Spleen (tissue), 11 donors: ENCODE results near the gene TTI1. TPM values are rescaled to one million over a fixed set of nuclear protein-coding genes. Genes with fewer than 3 reads are reported as not detected.
A peak's percentile ranks its signal among the peaks of the same experiment; 100 is the strongest.

Experiments
- DNase-seq: peaks from one replicate; pipeline ENCODE4 v3.0.0-alpha.2; 2020
- H3K27ac ChIP-seq, 8 donors: fragments of 200-600 bp; sonication (generic) in 7 of 8; 1 replicate in 4 of 8; 2 replicates in 4 of 8; pipeline versions ENCODE4 v1.5.0 to v1.8.0; 2016 to 2021; ENCODE audit warnings: inconsistent platforms in 4 of 8, mild to moderate bottlenecking in 4 of 8, moderate library complexity in 1 of 8
- H3K27me3 ChIP-seq, 7 donors: fragments of 200-600 bp; sonication (generic) in 6 of 7; replicated peaks in 1 of 7; 1 replicate in 4 of 7; 2 replicates in 3 of 7; pipeline versions ENCODE4 v1.5.0 to v1.8.0; 2016 to 2021; ENCODE audit warnings: inconsistent platforms in 3 of 7, mild to moderate bottlenecking in 1 of 7
- H3K36me3 ChIP-seq, 6 donors: fragments of 200-600 bp; sonication (generic) in 5 of 6; 1 replicate in 4 of 6; 2 replicates in 2 of 6; pipeline versions ENCODE4 v1.5.0 to v1.8.0; 2016 to 2021; ENCODE audit warnings: inconsistent platforms in 2 of 6
- H3K4me1 ChIP-seq, 6 donors: fragments of 200-600 bp; sonication (generic) in 5 of 6; 1 replicate in 3 of 6; 2 replicates in 3 of 6; pipeline versions ENCODE4 v1.5.0 to v1.8.0; 2016 to 2021; ENCODE audit warnings: inconsistent platforms in 3 of 6
- H3K4me3 ChIP-seq, 8 donors: fragments of 200-600 bp; sonication (generic) in 7 of 8; 1 replicate in 4 of 8; 2 replicates in 4 of 8; pipeline versions ENCODE4 v1.5.0 to v1.8.0; 2016 to 2021; ENCODE audit warnings: inconsistent platforms in 4 of 8, mild to moderate bottlenecking in 4 of 8, moderate library complexity in 2 of 8
- H3K9me3 ChIP-seq, 8 donors: fragments of 200-600 bp; sonication (generic) in 7 of 8; 1 replicate in 4 of 8; 2 replicates in 4 of 8; pipeline versions ENCODE4 v1.5.0 to v1.8.0; 2016 to 2021; ENCODE audit warnings: inconsistent platforms in 4 of 8
- CTCF ChIP-seq, 11 experiments: fragments of 200-600 bp in 7 of 11; fragments of 450-650 bp in 4 of 11; sonication (generic) in 4 of 11; IDR thresholded peaks in 8 of 11; conservative IDR thresholded peaks in 3 of 11; 1 replicate in 7 of 11; 2 replicates in 4 of 11; pipeline versions ENCODE4 v1.4.0 to v1.8.0; 2016 to 2021; ENCODE audit warnings: antibody characterized with exemption in 11 of 11, inconsistent platforms in 4 of 11, mild to moderate bottlenecking in 1 of 11
- POLR2A ChIP-seq, 3 donors: fragments of 450-650 bp; IDR thresholded peaks; one replicate each; pipeline ENCODE4 v1.5.1; 2017; ENCODE audit warnings: antibody characterized with exemption in 3 of 3, mild to moderate bottlenecking in 1 of 3
- POLR2AphosphoS5 ChIP-seq, 3 donors: sonication (generic); formaldehyde crosslinking; IDR thresholded peaks; one replicate each; pipeline ENCODE4 v1.5.1; 2017; ENCODE audit warnings: antibody characterized with exemption in 3 of 3
- WGBS, 5 donors: extraction: QIAGEN DNeasy Blood & Tissue Kit in 3 of 5; methylation state at CpG; one replicate each; pipeline versions ENCODE4 v1.1.5 to v1.1.7; 2013 to 2018; 5-methylcytosine and 5-hydroxymethylcytosine counted together
- intact Hi-C: fragments of 100-400 bp; cut with DNase I; formaldehyde crosslinking; loops from one replicate; pipeline ENCODE4 v1.15.0; 2023; ENCODE audit warnings: low total_unique reads
- polyA plus RNA-seq, 3 donors: library from polyadenylated mRNA; stranded (reverse); fragments of 200-250 nt; gene quantifications; one replicate each; pipeline ENCODE4 v1.2.1, GENCODE V29; 2013
- total RNA-seq, 7 donors: library from RNA; depleted of rRNA in 3 of 7; stranded (reverse); fragments of >200 nt in 3 of 7; fragmentation: NEBNext Ultra II Directional in 4 of 7; extraction: Animal tissue kit (Norgen Biotek cat#: 25700) in 4 of 7; gene quantifications; one replicate each; pipeline versions ENCODE4 v1.1.0 to v1.2.1, GENCODE V29; 2016 to 2021
- donor health status: healthy with polysubstance abuse.
- donor health status: DM: no; HTN: no; CAD: no; lungs with moderate emphysema.
- donor health status: DM: no; HTN: no; CAD: no.
- donor health status: Bipolar disorder and iron deficiency.
- donor health status: healthy.
- donor health status: DM: no; HTN: no; CAD: no.
- donor health status: DM: yes; HTN: yes; CAD: no.

TTI1 gene
- total and polyA plus RNA-seq, 10 donors: 5.9 to 25.2 (median 19.1) TPM

- Histone ChIP-seq H3K4me1 (peaks cover 12 to 41% (median 26%) of the 10 kb centered on the region in 6 donors), H3K27me3 (no peaks in the 10 kb centered on the region), H3K4me3 (no peak overlapping the region), H3K36me3 (peaks cover 3 to 82% (median 60%) of the 10 kb centered on the region in 6 donors), H3K9me3 (no peaks in the 10 kb centered on the region), H3K27ac (no peak overlapping the region)
- no peak for DNase-seq
- 79 to 91% (median 85%) methylated on average over 4 of the region's 4 CpGs for WGBS, 5 donors
- TF ChIP-seq POLR2AphosphoS5 (IDR thresholded peaks at IDR 0.05) (no peak), POLR2A (IDR thresholded peaks at IDR 0.05) (no peak), CTCF (IDR thresholded peaks at IDR 0.05 in 8 of 11, conservative IDR thresholded peaks at IDR 0.05 in 3 of 11) (no peak)
- intact Hi-C loops: loop anchor here (5.0 to 10.0 kb wide), 2 partner anchors 80 to 427 kb away; no protein-coding TSS in a partner anchor
Measured at GRCh38 chr20:37994512-37994911, 38.7 kb downstream of the TTI1 start.

GRCh38 chr20:37992802-37993409 is 40.4 kb downstream of the TTI1 start:
- Histone ChIP-seq H3K27ac (peak overlapping the region in 1 of 8 donors; percentile 15), H3K4me3 (no peak overlapping the region), H3K9me3 (no peaks in the 10 kb centered on the region), H3K4me1 (peaks cover 12 to 45% (median 27%) of the 10 kb centered on the region in 6 donors), H3K36me3 (peaks cover 1 to 81% (median 52%) of the 10 kb centered on the region in 6 donors), H3K27me3 (no peaks in the 10 kb centered on the region)
- TF ChIP-seq CTCF (IDR thresholded peaks at IDR 0.05 in 8 of 11, conservative IDR thresholded peaks at IDR 0.05 in 3 of 11): peak in 9 of 11 experiments; percentile 15 to 79 (median 71)
- no peak for TF ChIP-seq POLR2AphosphoS5 (IDR thresholded peaks at IDR 0.05)
- no peak for TF ChIP-seq POLR2A (IDR thresholded peaks at IDR 0.05)
- no peak for DNase-seq
- WGBS, 5 donors: 57 to 72% (median 65%) methylated on average over 5 of the region's 5 CpGs
- intact Hi-C loops: loop anchor here (5.0 to 10.0 kb wide), 2 partner anchors 78 to 426 kb away; no protein-coding TSS in a partner anchor

- H3K27ac ChIP-seq: no peak overlapping the region
- no peak overlapping the region for H3K4me3 ChIP-seq
- H3K36me3 ChIP-seq: peaks cover 2 to 81% (median 46%) of the 10 kb centered on the region in 6 donors
- DNase-seq: no peak
- H3K4me1 ChIP-seq: peaks cover 12 to 45% (median 27%) of the 10 kb centered on the region in 6 donors
- intact Hi-C loops: loop anchor here (5.0 to 10.0 kb wide), 2 partner anchors 77 to 425 kb away; no protein-coding TSS in a partner anchor
- WGBS, 5 donors: 95 to 98% (median 96%) methylated on average over 4 of the region's 4 CpGs
- TF ChIP-seq CTCF (IDR thresholded peaks at IDR 0.05 in 8 of 11, conservative IDR thresholded peaks at IDR 0.05 in 3 of 11): no peak
- no peak for TF ChIP-seq POLR2A (IDR thresholded peaks at IDR 0.05)
- no peak for TF ChIP-seq POLR2AphosphoS5 (IDR thresholded peaks at IDR 0.05)
- H3K27me3 ChIP-seq: no peaks in the 10 kb centered on the region
- no peaks in the 10 kb centered on the region for H3K9me3 ChIP-seq
Measured at GRCh38 chr20:37991908-37992307, 41.3 kb downstream of the TTI1 start.

GRCh38 chr20:37991157-37991866 is 41.9 kb downstream of the TTI1 start:
- no peaks in the 10 kb centered on the region for H3K9me3 ChIP-seq
- TF ChIP-seq POLR2A (IDR thresholded peaks at IDR 0.05) (no peak), POLR2AphosphoS5 (IDR thresholded peaks at IDR 0.05) (no peak), CTCF (IDR thresholded peaks at IDR 0.05 in 8 of 11, conservative IDR thresholded peaks at IDR 0.05 in 3 of 11) (no peak)
- H3K4me3 ChIP-seq: no peak overlapping the region
- no peaks in the 10 kb centered on the region for H3K27me3 ChIP-seq
- intact Hi-C loops: loop anchor here (5.0 to 10.0 kb wide), 2 partner anchors 77 to 424 kb away; no protein-coding TSS in a partner anchor
- peaks cover 12 to 45% (median 27%) of the 10 kb centered on the region in 6 donors for H3K4me1 ChIP-seq
- WGBS, 5 donors: 71 to 86% (median 81%) methylated on average over 4 of the region's 4 CpGs
- H3K36me3 ChIP-seq: peaks cover 2 to 81% (median 43%) of the 10 kb centered on the region in 6 donors
- peak overlapping the region in 4 of 8 donors; percentile 15 to 47 (median 42) for H3K27ac ChIP-seq
- DNase-seq: no peak
